Body of pancreas (tissue), 4 donors: ENCODE data around the gene AP3B1.

Experiments used
- POLR2A ChIP-seq, 3 donors: fragments of 450-650 bp; IDR thresholded peaks; one replicate each; pipeline ENCODE4 v1.6.1; 2016; ENCODE audit warnings: antibody characterized with exemption in 3 of 3, mild to moderate bottlenecking in 2 of 3
- TF ChIP-seq, protein P1 (sequence below), 7 experiments: fragments of 450-650 bp in 4 of 7; fragments of 200-600 bp in 3 of 7; sonication (generic) in 3 of 7; IDR thresholded peaks; one replicate each; pipeline ENCODE4 v1.5.1; 2016 to 2019; ENCODE audit warnings: antibody characterized with exemption in 7 of 7

DNA sequence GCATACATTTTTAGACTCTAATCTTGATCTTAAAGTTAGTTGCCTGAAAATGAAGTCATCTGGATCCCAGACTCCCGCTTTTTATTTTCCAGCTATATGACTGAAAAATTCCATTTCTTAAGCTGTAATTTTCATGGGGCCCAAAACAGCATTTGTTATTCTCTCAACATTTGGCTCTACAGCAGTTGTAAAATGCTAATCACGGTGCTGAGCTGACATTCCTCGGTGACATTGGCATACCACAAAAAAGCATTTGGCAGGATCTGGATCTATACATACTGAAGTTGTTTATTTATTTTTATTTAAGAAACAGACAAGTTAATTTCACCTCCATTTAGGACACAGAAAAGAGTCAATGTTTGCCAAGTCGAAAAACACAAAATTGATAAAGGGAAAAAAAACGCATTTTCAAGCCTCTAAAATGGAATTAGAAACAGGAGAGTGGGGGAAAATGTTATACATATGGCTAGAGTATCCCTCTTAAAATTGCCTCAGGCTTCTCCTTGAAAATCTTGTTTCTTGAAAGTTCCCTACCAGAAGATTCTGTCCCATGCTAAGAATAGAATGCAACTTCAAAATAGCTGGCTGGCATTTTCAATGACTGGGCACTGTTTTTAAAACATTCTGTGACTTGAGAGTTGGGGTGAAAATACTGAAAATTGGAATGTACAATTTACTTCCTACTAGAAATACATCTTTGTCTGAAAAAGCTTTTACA, 310.9 kb downstream of the AP3B1 start:
- TF ChIP-seq, protein P1, sequence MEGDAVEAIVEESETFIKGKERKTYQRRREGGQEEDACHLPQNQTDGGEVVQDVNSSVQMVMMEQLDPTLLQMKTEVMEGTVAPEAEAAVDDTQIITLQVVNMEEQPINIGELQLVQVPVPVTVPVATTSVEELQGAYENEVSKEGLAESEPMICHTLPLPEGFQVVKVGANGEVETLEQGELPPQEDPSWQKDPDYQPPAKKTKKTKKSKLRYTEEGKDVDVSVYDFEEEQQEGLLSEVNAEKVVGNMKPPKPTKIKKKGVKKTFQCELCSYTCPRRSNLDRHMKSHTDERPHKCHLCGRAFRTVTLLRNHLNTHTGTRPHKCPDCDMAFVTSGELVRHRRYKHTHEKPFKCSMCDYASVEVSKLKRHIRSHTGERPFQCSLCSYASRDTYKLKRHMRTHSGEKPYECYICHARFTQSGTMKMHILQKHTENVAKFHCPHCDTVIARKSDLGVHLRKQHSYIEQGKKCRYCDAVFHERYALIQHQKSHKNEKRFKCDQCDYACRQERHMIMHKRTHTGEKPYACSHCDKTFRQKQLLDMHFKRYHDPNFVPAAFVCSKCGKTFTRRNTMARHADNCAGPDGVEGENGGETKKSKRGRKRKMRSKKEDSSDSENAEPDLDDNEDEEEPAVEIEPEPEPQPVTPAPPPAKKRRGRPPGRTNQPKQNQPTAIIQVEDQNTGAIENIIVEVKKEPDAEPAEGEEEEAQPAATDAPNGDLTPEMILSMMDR (IDR thresholded peaks at IDR 0.05), result no peak
- TF ChIP-seq POLR2A (IDR thresholded peaks at IDR 0.05), result no peak
